HUES48 (cell line): ENCODE measurements around the gene CLSTN2.

Experiments
- H3K27ac ChIP-seq: one replicate; pipeline ENCODE4 v1.7.0; 2013; ENCODE audit warnings: low read depth, low read length, inconsistent platforms
- H3K27me3 ChIP-seq: 2 replicates; pipeline ENCODE4 v1.6.1; 2013; ENCODE audit warnings: mild to moderate bottlenecking, low read length; ENCODE audit not compliant: control insufficient read depth, insufficient read depth
- H3K36me3 ChIP-seq: 2 replicates; pipeline ENCODE4 v1.6.1; 2013; ENCODE audit warnings: low read length; ENCODE audit not compliant: control insufficient read depth, insufficient read depth
- H3K4me1 ChIP-seq: 2 replicates; pipeline ENCODE4 v1.6.1; 2013; ENCODE audit warnings: mild to moderate bottlenecking, low read length; ENCODE audit not compliant: control insufficient read depth, insufficient read depth
- H3K4me3 ChIP-seq: 2 replicates; pipeline ENCODE4 v1.5.1; 2013; ENCODE audit warnings: mild to moderate bottlenecking, low read depth, low read length
- H3K9ac ChIP-seq: 2 replicates; pipeline ENCODE4 v1.6.1; 2013; ENCODE audit warnings: mild to moderate bottlenecking, low read depth, low read length, moderate library complexity
- H3K9me3 ChIP-seq: 2 replicates; pipeline ENCODE4 v1.6.1; 2013; ENCODE audit warnings: low read length; ENCODE audit not compliant: control insufficient read depth, insufficient read depth

The CLSTN2 gene

GRCh38 chr3:140396110-140396509, 461.1 kb downstream of the CLSTN2 start:
- Histone ChIP-seq H3K27ac (no peak overlapping the region), H3K36me3 (no peaks in the 10 kb centered on the region)

GRCh38 chr3:140397847-140398246, 462.9 kb downstream of the CLSTN2 start:
- Histone ChIP-seq H3K4me3 (no peak overlapping the region), H3K9ac (no peak overlapping the region), H3K9me3 (no peaks in the 10 kb centered on the region)

More at GRCh38 chr3:140396110-140396509, 461.1 kb downstream of the CLSTN2 start:
- no peaks in the 10 kb centered on the region for H3K27me3 ChIP-seq
- no peaks in the 10 kb centered on the region for H3K4me1 ChIP-seq
- H3K9me3 ChIP-seq = no peaks in the 10 kb centered on the region
- H3K9ac ChIP-seq = no peak overlapping the region
- no peak overlapping the region for H3K4me3 ChIP-seq

GRCh38 chr3:140398387-140398786, 463.4 kb downstream of the CLSTN2 start:
- no peaks in the 10 kb centered on the region for H3K27me3 ChIP-seq
- H3K27ac ChIP-seq = no peak overlapping the region
- no peak overlapping the region for H3K9ac ChIP-seq
- no peaks in the 10 kb centered on the region for H3K36me3 ChIP-seq
- no peaks in the 10 kb centered on the region for H3K4me1 ChIP-seq
- no peaks in the 10 kb centered on the region for H3K9me3 ChIP-seq
- no peak overlapping the region for H3K4me3 ChIP-seq

More at GRCh38 chr3:140397847-140398246, 462.9 kb downstream of the CLSTN2 start:
- no peak overlapping the region for H3K27ac ChIP-seq
- H3K27me3 ChIP-seq = no peaks in the 10 kb centered on the region
- H3K4me1 ChIP-seq = no peaks in the 10 kb centered on the region
- no peaks in the 10 kb centered on the region for H3K36me3 ChIP-seq

- no peak overlapping the region for H3K27ac ChIP-seq
- no peaks in the 10 kb centered on the region for H3K27me3 ChIP-seq
- H3K9me3 ChIP-seq = no peaks in the 10 kb centered on the region
- H3K9ac ChIP-seq = no peak overlapping the region
- no peaks in the 10 kb centered on the region for H3K4me1 ChIP-seq
- H3K36me3 ChIP-seq = no peaks in the 10 kb centered on the region
- H3K4me3 ChIP-seq = no peak overlapping the region
These were observed 464.9 kb downstream of the CLSTN2 start for GRCh38 chr3:140399871-140400270.

- Histone ChIP-seq H3K9me3 (no peaks in the 10 kb centered on the region), H3K27me3 (no peaks in the 10 kb centered on the region), H3K36me3 (no peaks in the 10 kb centered on the region), H3K4me3 (no peak overlapping the region), H3K27ac (no peak overlapping the region), H3K9ac (no peak overlapping the region), H3K4me1 (no peaks in the 10 kb centered on the region)
These were observed 468.1 kb downstream of the CLSTN2 start for GRCh38 chr3:140403079-140403478.

GRCh38 chr3:140403608-140404007, 468.6 kb downstream of the CLSTN2 start:
- Histone ChIP-seq H3K36me3 (no peaks in the 10 kb centered on the region), H3K9me3 (no peaks in the 10 kb centered on the region)

GRCh38 chr3:140406655-140407054, 471.7 kb downstream of the CLSTN2 start:
- Histone ChIP-seq H3K4me1 (no peaks in the 10 kb centered on the region), H3K27me3 (no peaks in the 10 kb centered on the region), H3K4me3 (no peak overlapping the region), H3K36me3 (no peaks in the 10 kb centered on the region), H3K9me3 (no peaks in the 10 kb centered on the region; the same call in 1 of the 2 replicates), H3K27ac (no peak overlapping the region), H3K9ac (no peak overlapping the region)

More at GRCh38 chr3:140403608-140404007, 468.6 kb downstream of the CLSTN2 start:
- Histone ChIP-seq H3K27ac (no peak overlapping the region), H3K27me3 (no peaks in the 10 kb centered on the region), H3K4me1 (no peaks in the 10 kb centered on the region), H3K9ac (no peak overlapping the region), H3K4me3 (no peak overlapping the region)

GRCh38 chr3:140408252-140408651, 473.3 kb downstream of the CLSTN2 start:
- Histone ChIP-seq H3K27ac (no peak overlapping the region), H3K4me1 (no peaks in the 10 kb centered on the region), H3K9me3 (no peaks in the 10 kb centered on the region; the same call in 1 of the 2 replicates), H3K4me3 (no peak overlapping the region), H3K36me3 (no peaks in the 10 kb centered on the region), H3K27me3 (no peaks in the 10 kb centered on the region), H3K9ac (no peak overlapping the region)

GRCh38 chr3:140416666-140417065, 481.7 kb downstream of the CLSTN2 start:
- Histone ChIP-seq H3K9me3 (no peaks in the 10 kb centered on the region), H3K36me3 (no peaks in the 10 kb centered on the region), H3K4me1 (no peaks in the 10 kb centered on the region), H3K9ac (no peak overlapping the region), H3K27me3 (no peaks in the 10 kb centered on the region), H3K27ac (no peak overlapping the region), H3K4me3 (no peak overlapping the region)

- Histone ChIP-seq H3K27me3 (no peaks in the 10 kb centered on the region), H3K36me3 (no peaks in the 10 kb centered on the region), H3K4me1 (0 out of 2 replicates have a peak, but pooled peaks cover 10% of the 10 kb centered on the region), H3K27ac (no peak overlapping the region), H3K4me3 (no peak overlapping the region), H3K9ac (no peak overlapping the region), H3K9me3 (no peaks in the 10 kb centered on the region)
These were observed 485.8 kb downstream of the CLSTN2 start for GRCh38 chr3:140420621-140421357.

- no peak overlapping the region for H3K9ac ChIP-seq
- no peaks in the 10 kb centered on the region for H3K36me3 ChIP-seq
- H3K27me3 ChIP-seq = no peaks in the 10 kb centered on the region
- H3K4me1 ChIP-seq = 0 out of 2 replicates have a peak, but pooled peaks cover 10% of the 10 kb centered on the region
- H3K9me3 ChIP-seq = no peaks in the 10 kb centered on the region
- no peak overlapping the region for H3K27ac ChIP-seq
- no peak overlapping the region for H3K4me3 ChIP-seq
These were observed 486.9 kb downstream of the CLSTN2 start for GRCh38 chr3:140421884-140422283.
